Stomach smooth muscle (tissue), 2 donors: Measurements from ENCODE around the gene FMO2.
A peak's percentile ranks its signal among the peaks of the same experiment; 100 is the strongest.

Experiments
- H3K27ac ChIP-seq: one replicate; pipeline ENCODE4 v1.7.0; 2013; ENCODE audit warnings: mild to moderate bottlenecking, low read length, inconsistent platforms
- H3K27me3 ChIP-seq, 2 donors: one replicate each; pipeline ENCODE4 v1.7.0; 2013; ENCODE audit warnings: low read length in 2 of 2; ENCODE audit not compliant: insufficient read depth in 2 of 2, control insufficient read depth in 1 of 2
- H3K36me3 ChIP-seq, 2 donors: one replicate each; pipeline ENCODE4 v1.7.0; 2013; ENCODE audit warnings: low read length in 2 of 2; ENCODE audit not compliant: control insufficient read depth in 2 of 2, insufficient read depth in 2 of 2
- H3K4me1 ChIP-seq: one replicate; pipeline ENCODE4 v1.7.0; 2013; ENCODE audit warnings: low read length; ENCODE audit not compliant: control insufficient read depth, insufficient read depth
- H3K4me3 ChIP-seq, 2 donors: one replicate each; pipeline ENCODE4 v1.7.0; 2013; ENCODE audit warnings: low read length in 2 of 2
- H3K9ac ChIP-seq, 2 donors: one replicate each; pipeline ENCODE4 v1.7.0; 2013; ENCODE audit warnings: low read length in 2 of 2, mild to moderate bottlenecking in 1 of 2
- H3K9me3 ChIP-seq, 2 donors: one replicate each; pipeline ENCODE4 v1.7.0; 2013; ENCODE audit warnings: low read length in 2 of 2; ENCODE audit not compliant: control insufficient read depth in 2 of 2
- donor health status: healthy.
- donor health status: Pancreatic carcinoma.

Gene FMO2

GRCh38 chr1:171152549-171152948, 32.6 kb upstream of the FMO2 start:
- Histone ChIP-seq H3K4me3 (no peak overlapping the region), H3K9me3 (no peaks in the 10 kb centered on the region), H3K36me3 (no peaks in the 10 kb centered on the region), H3K27ac (no peak overlapping the region), H3K4me1 (no peaks in the 10 kb centered on the region), H3K9ac (no peak overlapping the region), H3K27me3 (no peaks in the 10 kb centered on the region)

- Histone ChIP-seq H3K4me3 (no peak overlapping the region), H3K27me3 (no peaks in the 10 kb centered on the region), H3K27ac (no peak overlapping the region), H3K9ac (no peak overlapping the region), H3K9me3 (no peaks in the 10 kb centered on the region), H3K36me3 (no peaks in the 10 kb centered on the region), H3K4me1 (peaks cover 5% of the 10 kb centered on the region)
These were observed 29.6 kb upstream of the FMO2 start for GRCh38 chr1:171155484-171155883.

DNA sequence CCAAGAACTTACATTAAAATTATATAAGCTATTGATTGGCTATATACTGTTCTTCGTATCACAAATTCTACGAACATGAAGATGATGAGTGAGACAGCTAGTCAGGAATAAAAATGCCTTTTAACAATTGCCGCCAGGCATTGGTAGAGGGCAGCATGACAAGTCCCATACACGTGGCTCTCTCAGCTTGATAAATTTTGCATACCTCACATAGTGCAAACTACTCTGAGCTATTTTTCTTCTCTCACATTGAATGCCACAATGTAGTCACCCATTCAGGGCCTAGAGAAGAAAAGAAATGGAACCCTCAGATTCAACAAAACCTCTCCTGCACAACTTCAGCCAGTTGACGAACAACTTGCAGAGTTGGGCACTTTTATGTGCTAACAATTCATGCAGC, 27.0 kb upstream of the FMO2 start:
- Histone ChIP-seq H3K27me3 (no peaks in the 10 kb centered on the region), H3K27ac (no peak overlapping the region), H3K4me3 (no peak overlapping the region), H3K9ac (no peak overlapping the region), H3K9me3 (no peaks in the 10 kb centered on the region), H3K4me1 (peaks cover 6% of the 10 kb centered on the region), H3K36me3 (no peaks in the 10 kb centered on the region)

DNA sequence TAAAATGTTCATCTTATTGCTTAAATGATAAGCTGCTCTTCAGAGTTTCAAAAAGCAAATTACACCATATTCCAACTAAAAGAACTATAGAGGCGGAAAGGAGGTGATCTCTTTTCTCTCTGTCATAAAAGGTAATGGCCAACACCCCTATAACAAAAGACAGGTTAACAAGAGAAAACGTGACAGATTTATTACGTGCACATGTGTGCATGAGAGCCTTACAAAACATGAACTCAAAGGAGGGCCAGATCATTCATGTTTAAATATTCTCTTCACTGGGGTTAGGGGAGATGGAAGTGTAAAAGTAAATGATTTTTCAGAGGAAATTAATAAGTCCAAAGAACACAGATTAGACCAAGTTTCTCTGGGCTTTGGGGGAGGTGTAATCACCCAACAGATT, 26.5 kb upstream of the FMO2 start:
- Histone ChIP-seq H3K27me3 (no peaks in the 10 kb centered on the region), H3K4me1 (peaks cover 6% of the 10 kb centered on the region), H3K27ac (no peak overlapping the region), H3K36me3 (no peaks in the 10 kb centered on the region), H3K9me3 (no peaks in the 10 kb centered on the region), H3K9ac (no peak overlapping the region), H3K4me3 (no peak overlapping the region)

DNA sequence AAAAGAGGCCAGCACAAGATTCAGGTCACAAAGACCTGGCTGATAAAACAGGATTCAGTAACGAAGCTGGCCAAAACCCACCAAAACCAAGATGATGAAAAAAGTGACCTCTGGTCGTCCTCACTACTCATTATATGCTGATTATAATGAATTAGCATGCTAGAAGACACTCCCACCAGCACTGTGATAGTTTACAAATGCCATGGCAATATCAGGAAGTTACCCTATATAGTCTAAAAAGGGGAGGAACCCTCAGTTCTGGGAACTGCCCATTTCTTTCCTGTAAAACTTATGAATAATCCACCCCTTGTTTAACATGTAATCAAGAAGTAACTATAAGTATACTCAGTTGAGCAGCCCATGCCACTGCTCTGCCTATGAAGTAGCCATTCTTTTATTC, 26.0 kb upstream of the FMO2 start:
- Histone ChIP-seq H3K36me3 (no peaks in the 10 kb centered on the region), H3K4me3 (no peak overlapping the region), H3K27me3 (no peaks in the 10 kb centered on the region), H3K4me1 (peaks cover 6% of the 10 kb centered on the region), H3K9me3 (no peaks in the 10 kb centered on the region), H3K9ac (no peak overlapping the region), H3K27ac (no peak overlapping the region)

DNA sequence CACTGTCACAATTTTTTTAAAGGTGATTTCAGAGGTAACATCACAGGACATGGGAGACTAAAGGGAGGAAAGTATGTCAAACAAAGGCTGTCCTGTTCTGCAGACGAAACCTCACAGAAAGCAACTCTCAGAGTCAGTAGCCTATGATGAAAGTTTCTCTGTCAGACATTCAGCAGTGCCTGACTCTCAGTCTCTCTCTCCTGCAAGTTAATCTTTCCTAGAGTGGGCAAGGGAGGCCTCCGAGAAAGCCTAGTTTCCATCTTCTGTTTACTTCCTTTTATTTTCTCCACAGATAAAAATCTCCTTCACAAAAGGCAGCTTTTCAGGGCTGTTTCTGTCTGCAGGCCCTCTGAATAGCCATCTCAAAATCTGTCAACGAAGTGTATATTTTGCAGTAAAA, 24.9 kb upstream of the FMO2 start:
- Histone ChIP-seq H3K27ac (peak overlapping the region; percentile 42), H3K4me1 (peaks cover 6% of the 10 kb centered on the region), H3K36me3 (no peaks in the 10 kb centered on the region), H3K4me3 (no peak overlapping the region), H3K9ac (no peak overlapping the region), H3K9me3 (no peaks in the 10 kb centered on the region), H3K27me3 (no peaks in the 10 kb centered on the region)

DNA sequence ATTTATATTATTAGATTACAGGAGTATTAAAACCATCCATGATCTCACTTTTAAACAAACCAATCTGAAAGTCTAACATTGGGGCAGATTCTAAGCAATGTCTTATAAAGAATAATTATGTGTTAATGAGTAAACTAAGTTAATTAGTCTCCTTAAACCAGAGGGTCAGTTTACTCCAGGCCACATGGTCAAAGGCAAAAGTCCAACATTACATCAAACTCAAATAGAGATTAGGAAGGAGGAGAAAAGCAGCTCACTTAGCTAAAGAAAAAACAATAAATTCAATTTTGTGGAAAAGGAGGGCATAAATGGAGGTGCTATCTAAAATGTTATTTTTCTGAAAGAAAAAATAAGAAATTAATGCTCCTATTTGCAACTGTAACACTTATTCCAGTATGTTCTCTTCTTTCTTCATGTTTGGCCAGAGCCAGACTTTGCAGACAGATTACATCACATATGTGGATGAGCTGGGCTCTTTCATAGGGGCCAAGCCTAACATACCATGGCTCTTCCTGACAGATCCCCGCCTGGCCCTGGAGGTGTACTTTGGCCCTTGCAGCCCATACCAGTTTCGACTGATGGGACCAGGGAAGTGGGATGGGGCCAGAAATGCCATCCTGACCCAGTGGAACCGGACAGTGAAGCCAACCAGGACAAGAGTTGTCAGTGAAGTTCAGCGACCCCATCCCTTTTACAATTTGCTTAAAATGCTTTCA, 24.3 kb upstream of the FMO2 start:
- H3K4me3 ChIP-seq = no peak overlapping the region
- no peak overlapping the region for H3K9ac ChIP-seq
- peaks cover 6% of the 10 kb centered on the region for H3K4me1 ChIP-seq
- H3K9me3 ChIP-seq = no peaks in the 10 kb centered on the region
- no peaks in the 10 kb centered on the region for H3K36me3 ChIP-seq
- H3K27me3 ChIP-seq = no peaks in the 10 kb centered on the region
- no peak overlapping the region for H3K27ac ChIP-seq

DNA sequence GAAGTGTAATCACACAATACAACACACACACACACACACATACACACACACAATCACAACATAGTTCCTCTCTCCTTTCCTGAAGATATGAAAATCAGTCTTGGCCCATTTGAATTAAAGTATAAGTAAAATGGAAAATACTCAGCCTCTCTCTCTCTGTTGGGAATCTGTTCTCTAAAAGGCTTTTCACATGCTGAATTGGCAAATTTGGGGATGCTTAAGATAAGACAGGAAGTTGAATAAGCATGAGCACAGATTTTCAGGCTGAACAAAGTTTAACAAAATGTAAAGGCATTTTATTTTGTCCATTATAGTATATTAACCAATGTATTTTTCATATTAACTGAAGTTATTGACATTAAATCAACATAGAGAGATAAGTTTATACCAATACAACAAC, 23.7 kb upstream of the FMO2 start:
- peaks cover 6% of the 10 kb centered on the region for H3K4me1 ChIP-seq
- no peak overlapping the region for H3K4me3 ChIP-seq
- H3K27me3 ChIP-seq = no peaks in the 10 kb centered on the region
- H3K36me3 ChIP-seq = no peaks in the 10 kb centered on the region
- no peaks in the 10 kb centered on the region for H3K9me3 ChIP-seq
- no peak overlapping the region for H3K9ac ChIP-seq
- H3K27ac ChIP-seq = no peak overlapping the region

- no peaks in the 10 kb centered on the region for H3K9me3 ChIP-seq
- H3K4me1 ChIP-seq = no peaks in the 10 kb centered on the region
- no peak overlapping the region for H3K27ac ChIP-seq
- no peak overlapping the region for H3K9ac ChIP-seq
- H3K36me3 ChIP-seq = no peaks in the 10 kb centered on the region
- H3K27me3 ChIP-seq = no peaks in the 10 kb centered on the region
- no peak overlapping the region for H3K4me3 ChIP-seq
These were observed 18.7 kb upstream of the FMO2 start for GRCh38 chr1:171166361-171166760.

DNA sequence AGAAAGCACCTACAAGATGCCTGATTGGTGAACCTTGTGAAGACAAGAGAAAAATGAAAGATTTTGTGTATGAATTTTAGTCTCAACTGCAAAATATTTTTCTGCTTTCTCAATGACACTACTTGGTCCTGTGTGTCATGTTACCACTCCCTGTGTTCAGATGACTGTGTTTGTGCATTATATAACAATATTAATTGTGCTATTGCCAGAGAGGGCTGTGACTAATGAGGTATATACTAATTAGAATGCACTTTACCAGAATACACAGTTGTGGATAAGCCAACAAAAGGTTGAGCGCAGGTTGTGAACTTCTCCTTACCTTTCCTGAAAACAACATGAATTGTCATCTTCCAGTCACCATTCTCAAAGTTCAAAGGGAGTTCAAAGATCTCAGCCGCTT, 17.3 kb upstream of the FMO2 start:
- Histone ChIP-seq H3K27me3 (no peaks in the 10 kb centered on the region), H3K4me1 (no peaks in the 10 kb centered on the region), H3K36me3 (no peaks in the 10 kb centered on the region), H3K27ac (no peak overlapping the region), H3K9me3 (no peaks in the 10 kb centered on the region), H3K9ac (no peak overlapping the region), H3K4me3 (no peak overlapping the region)

DNA sequence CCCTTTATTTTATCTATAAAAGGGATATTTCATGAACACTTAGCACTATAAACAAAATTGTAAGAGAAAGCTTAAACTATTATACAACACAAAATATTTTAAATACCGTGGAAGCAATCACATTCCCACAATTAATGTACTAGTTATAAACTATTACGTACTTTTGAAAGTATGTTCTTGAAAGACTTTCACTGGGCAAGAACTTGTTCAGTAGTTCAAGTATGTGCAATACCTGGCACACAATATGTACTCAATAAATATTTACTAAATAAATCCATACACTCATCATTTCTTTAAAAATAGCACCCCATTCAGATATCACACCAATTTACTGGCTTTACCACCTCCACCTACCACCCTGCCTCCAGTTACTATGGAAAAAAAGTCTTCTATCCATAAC, 12.6 kb upstream of the FMO2 start:
- H3K27me3 ChIP-seq = no peaks in the 10 kb centered on the region
- no peaks in the 10 kb centered on the region for H3K4me1 ChIP-seq
- H3K36me3 ChIP-seq = no peaks in the 10 kb centered on the region
- no peak overlapping the region for H3K4me3 ChIP-seq
- H3K27ac ChIP-seq = no peak overlapping the region
- H3K9ac ChIP-seq = no peak overlapping the region
- H3K9me3 ChIP-seq = no peaks in the 10 kb centered on the region
